Measurements from ENCODE around the gene ARHGEF1.

Gene ARHGEF1

GRCh38 chr19:41926028-41926762, 43.2 kb downstream of the ARHGEF1 start:
- no peaks in the 10 kb centered on the region for H3K27me3 ChIP-seq (ENCODE audit: insufficient read depth, low read length, poor library complexity)
- peaks cover 9% of the 10 kb centered on the region; the same call in 1 of the 2 replicates for H4K20me1 ChIP-seq (ENCODE audit: insufficient read depth, low read length)
- DNase-seq (no peak), ATAC-seq (ENCODE audit: insufficient read depth, low read depth) (no peak)
- TF ChIP-seq CTCF (IDR thresholded peaks at IDR 0.05; ENCODE audit: borderline replicate concordance, extremely low read depth, low read length, poor library complexity, severe bottlenecking) (no peak), EZH2 (IDR thresholded peaks at IDR 0.05; ENCODE audit: borderline replicate concordance, low read depth, low read length, severe bottlenecking) (no peak)
- H2AFZ ChIP-seq (ENCODE audit: low read depth, low read length), result no peak overlapping the region
- H3K79me2 ChIP-seq (ENCODE audit: insufficient read depth, low read length), result peaks cover 6% of the 10 kb centered on the region
- H3K9ac ChIP-seq (ENCODE audit: low read depth, low read length), result no peak overlapping the region
- no peak overlapping the region for H3K4me2 ChIP-seq (ENCODE audit: insufficient read depth, low read length)
- no peaks in the 10 kb centered on the region for H3K9me3 ChIP-seq (ENCODE audit: insufficient read depth, low read length, severe bottlenecking)
- H3K4me1 ChIP-seq (ENCODE audit: insufficient read depth, low read length), result peaks cover 32% of the 10 kb centered on the region
- no peak overlapping the region for H3K27ac ChIP-seq (ENCODE audit: low read length)
- H3K4me3 ChIP-seq (ENCODE audit: low read depth in 1 of 2, low read length in 2 of 2), result no peak overlapping the region
- peaks cover 5% of the 10 kb centered on the region; the same call in 1 of the 2 replicates for H3K36me3 ChIP-seq (ENCODE audit: insufficient read depth, low read length)

- H3K9ac ChIP-seq (ENCODE audit: low read depth, low read length), result no peak overlapping the region; the same call in 1 of the 2 replicates
Observed at GRCh38 chr19:41926763-41927496, 43.9 kb downstream of the ARHGEF1 start.

GRCh38 chr19:41927497-41928192, 44.7 kb downstream of the ARHGEF1 start:
- Histone ChIP-seq H3K9me3 (ENCODE audit: insufficient read depth, low read length, severe bottlenecking) (no peaks in the 10 kb centered on the region), H3K27me3 (ENCODE audit: insufficient read depth, low read length, poor library complexity) (no peaks in the 10 kb centered on the region), H3K36me3 (ENCODE audit: insufficient read depth, low read length) (peaks cover 5% of the 10 kb centered on the region; the same call in 1 of the 2 replicates), H3K79me2 (ENCODE audit: insufficient read depth, low read length) (peaks cover 6% of the 10 kb centered on the region), H3K4me3 (ENCODE audit: low read depth in 1 of 2, low read length in 2 of 2) (peak overlapping the region; percentile 55 to 84; a peak in 3 of 4 replicates), H3K27ac (ENCODE audit: low read length) (peak overlapping the region; percentile 79; the same call in 1 of the 2 replicates), H3K9ac (ENCODE audit: low read depth, low read length) (peak overlapping the region; percentile 64), H2AFZ (ENCODE audit: low read depth, low read length) (peak overlapping the region; percentile 84), H3K4me1 (ENCODE audit: insufficient read depth, low read length) (peaks cover 32% of the 10 kb centered on the region), H3K4me2 (ENCODE audit: insufficient read depth, low read length) (peak overlapping the region; percentile 90), H4K20me1 (ENCODE audit: insufficient read depth, low read length) (peaks cover 9% of the 10 kb centered on the region; the same call in 1 of the 2 replicates)
- peak; percentile 70 for DNase-seq
- ATAC-seq (ENCODE audit: insufficient read depth, low read depth), result peak; percentile 61
- TF ChIP-seq CTCF (IDR thresholded peaks at IDR 0.05; ENCODE audit: borderline replicate concordance, extremely low read depth, low read length, poor library complexity, severe bottlenecking) (no peak), EZH2 (IDR thresholded peaks at IDR 0.05; ENCODE audit: borderline replicate concordance, low read depth, low read length, severe bottlenecking) (no peak)

More at GRCh38 chr19:41926763-41927496, 43.9 kb downstream of the ARHGEF1 start:
- Histone ChIP-seq H3K27me3 (ENCODE audit: insufficient read depth, low read length, poor library complexity) (no peaks in the 10 kb centered on the region), H2AFZ (ENCODE audit: low read depth, low read length) (no peak overlapping the region), H3K4me2 (ENCODE audit: insufficient read depth, low read length) (peak overlapping the region; percentile 90), H3K27ac (ENCODE audit: low read length) (no peak overlapping the region), H3K9me3 (ENCODE audit: insufficient read depth, low read length, severe bottlenecking) (no peaks in the 10 kb centered on the region), H3K4me1 (ENCODE audit: insufficient read depth, low read length) (peaks cover 32% of the 10 kb centered on the region), H4K20me1 (ENCODE audit: insufficient read depth, low read length) (peaks cover 9% of the 10 kb centered on the region; the same call in 1 of the 2 replicates), H3K4me3 (ENCODE audit: low read depth in 1 of 2, low read length in 2 of 2) (no peak overlapping the region), H3K36me3 (ENCODE audit: insufficient read depth, low read length) (peaks cover 5% of the 10 kb centered on the region; the same call in 1 of the 2 replicates), H3K79me2 (ENCODE audit: insufficient read depth, low read length) (peaks cover 6% of the 10 kb centered on the region)
- no peak for TF ChIP-seq EZH2 (IDR thresholded peaks at IDR 0.05; ENCODE audit: borderline replicate concordance, low read depth, low read length, severe bottlenecking)
- TF ChIP-seq CTCF (IDR thresholded peaks at IDR 0.05; ENCODE audit: borderline replicate concordance, extremely low read depth, low read length, poor library complexity, severe bottlenecking), result no peak
- DNase-seq (no peak), ATAC-seq (ENCODE audit: insufficient read depth, low read depth) (no peak)
